NCI-H774 (cell line): ENCODE results near the gene DUXA.
"Not testable (repeated sequence)": the region's sequence is repeated elsewhere in the genome, so short reads cannot be mapped to it uniquely, and the experiment has no call there.

Source experiments
- DNase-seq: peaks from one replicate; lab custom pipeline; 2025; lab: John Stamatoyannopoulos, UW

DUXA gene

DNA sequence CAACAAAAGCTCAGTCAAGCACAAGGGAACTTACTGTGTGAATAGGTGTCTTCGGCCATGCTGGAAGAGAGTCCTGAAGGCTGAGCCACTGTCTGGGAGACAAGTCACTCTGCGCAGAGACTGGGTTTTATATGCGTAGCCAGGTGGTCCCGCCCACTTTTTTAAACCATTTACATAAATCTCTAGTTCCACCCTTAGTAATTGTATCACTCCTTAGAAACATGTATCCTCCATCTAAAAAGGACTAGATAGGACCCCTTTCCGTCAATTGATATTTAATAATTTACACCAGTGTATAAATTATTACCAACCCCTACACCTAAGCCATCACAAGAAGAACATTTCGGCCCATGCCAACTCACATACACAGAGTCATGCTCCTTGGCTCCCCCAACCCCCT, at the start of gene DUXA:
Gene DUXA (minus strand): TSS at position 101 of the 400 bp plus-strand sequence. CDS start 42 bp downstream, at position 59.
- no peak for DNase-seq

DNA sequence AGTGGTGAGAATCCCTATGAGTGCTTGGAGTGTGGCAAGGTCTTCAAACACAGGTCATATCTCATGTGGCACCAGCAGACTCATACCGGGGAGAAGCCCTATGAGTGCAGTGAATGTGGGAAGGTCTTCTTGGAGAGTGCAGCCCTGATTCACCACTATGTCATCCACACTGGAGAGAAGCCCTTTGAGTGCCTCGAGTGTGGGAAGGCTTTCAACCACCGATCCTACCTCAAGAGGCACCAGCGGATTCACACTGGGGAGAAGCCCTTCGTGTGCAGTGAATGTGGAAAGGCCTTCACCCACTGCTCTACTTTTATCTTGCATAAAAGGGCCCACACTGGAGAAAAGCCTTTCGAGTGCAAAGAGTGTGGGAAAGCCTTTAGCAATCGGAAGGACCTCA, 44.8 kb upstream of the DUXA start:
- no peak for DNase-seq

DNA sequence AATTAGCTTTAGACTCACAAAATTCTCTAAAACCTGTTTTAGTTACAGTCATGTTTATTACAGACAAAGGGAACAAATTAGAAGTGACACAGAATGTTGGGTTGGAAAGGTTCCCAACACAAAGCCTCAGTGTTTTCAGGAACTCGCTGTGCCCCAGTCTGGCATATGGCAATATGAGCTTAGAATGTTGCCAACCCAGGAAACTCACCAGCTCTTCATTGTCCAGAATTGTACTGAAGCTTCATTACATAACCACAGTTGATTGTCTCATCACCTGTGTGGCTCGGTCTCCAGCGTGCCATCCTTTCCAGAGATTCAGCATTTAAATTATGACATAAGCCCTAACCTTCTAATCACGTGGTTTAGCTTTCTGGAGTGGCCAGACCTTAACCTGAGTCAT, 43.1 kb upstream of the DUXA start:
- no peak for DNase-seq

- no peak for DNase-seq
These were observed 34.9 kb upstream of the DUXA start for GRCh38 chr19:57202160-57202559.

GRCh38 chr19:57197874-57198273, 30.6 kb upstream of the DUXA start:
- not testable (repeated sequence) for DNase-seq

DNA sequence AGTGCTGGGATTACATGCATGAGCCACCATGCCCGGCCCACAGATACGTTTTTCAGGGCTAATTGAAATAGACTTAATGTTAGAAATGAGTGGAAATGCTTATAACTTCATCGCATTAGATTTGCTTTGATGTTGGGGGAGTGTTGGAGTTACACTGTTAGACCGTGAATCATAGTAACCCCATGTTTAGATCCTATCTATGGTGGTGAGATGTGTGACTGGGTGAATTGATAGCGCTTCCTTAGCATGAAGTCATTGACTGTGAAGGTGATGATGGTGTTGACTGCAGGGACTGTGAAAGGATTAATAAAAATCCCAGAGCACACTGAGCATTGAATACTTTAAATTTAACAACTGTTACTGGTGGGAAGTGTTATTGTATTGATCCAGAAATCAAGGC, 25.7 kb upstream of the DUXA start:
- DNase-seq = no peak

DNA sequence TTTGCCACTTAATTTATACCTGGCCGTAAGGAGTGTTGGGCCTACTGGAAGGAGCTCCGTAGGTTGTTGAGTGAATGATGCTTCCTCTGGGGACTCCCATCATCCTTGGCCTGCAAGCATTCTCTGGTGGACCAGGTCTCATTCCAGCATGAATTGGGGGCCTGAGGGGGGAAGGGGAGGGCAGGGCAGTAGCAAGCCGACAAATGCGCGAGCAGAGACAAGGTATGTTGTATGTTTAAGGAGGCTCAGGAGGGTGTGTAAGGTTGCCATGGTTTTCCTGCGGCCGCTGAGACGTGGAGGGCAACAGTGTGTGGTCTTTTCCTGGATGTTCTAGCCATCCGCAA, 24.8 kb upstream of the DUXA start:
- DNase-seq = no peak

DNA sequence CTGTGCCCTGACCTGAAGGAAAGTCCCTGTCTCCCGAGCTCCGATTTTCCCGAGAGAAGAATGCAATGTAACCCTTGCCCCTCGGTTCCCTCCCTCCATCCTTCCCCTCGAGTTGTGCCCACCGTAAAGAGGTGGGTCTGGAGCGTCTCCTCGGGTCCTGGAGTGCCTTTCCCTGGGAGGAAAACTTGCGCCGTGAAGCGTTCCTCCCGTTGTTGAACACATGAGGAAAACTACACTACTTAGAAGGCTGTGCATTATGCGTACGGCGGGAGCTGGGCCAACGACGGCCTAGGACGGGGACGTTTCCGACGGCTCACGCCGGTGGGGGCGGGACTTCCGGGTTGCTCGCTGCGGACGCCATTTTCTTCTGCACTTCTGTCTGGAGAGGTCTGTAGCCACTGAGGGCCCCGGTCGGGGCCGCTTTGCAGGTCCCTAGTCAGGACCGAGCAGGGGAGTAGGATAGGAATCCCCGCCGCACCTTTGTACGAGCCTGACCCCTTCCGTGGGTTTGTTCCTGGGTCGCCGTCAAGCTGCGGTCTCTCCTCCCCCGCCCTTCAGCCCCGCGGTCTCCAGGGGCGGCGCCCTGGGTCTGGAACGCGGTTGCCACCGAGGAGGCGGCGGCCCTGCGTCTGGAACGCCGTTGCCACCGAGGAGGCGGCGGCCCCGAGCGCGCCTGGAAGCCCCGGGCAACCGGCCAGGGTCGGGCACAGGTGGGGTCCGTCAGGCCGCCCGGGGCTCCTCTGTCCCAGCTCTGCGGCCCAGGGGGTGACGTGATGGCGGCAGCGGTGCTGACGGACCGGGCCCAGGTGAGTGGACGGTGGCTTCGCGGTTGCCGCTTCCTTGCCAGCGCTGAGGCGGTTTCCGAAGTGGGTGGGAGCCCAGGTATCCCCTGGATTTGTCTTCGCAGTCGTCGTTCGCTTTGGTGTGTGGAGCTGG, 24.1 kb upstream of the DUXA start, which contains the start of gene ZNF264:
Gene ZNF264 (plus strand): TSS at position 360 of the 936 bp plus-strand sequence. CDS start 414 bp downstream, at position 774.
- DNase-seq = peak; percentile 80

GRCh38 chr19:57190301-57190700, 23.0 kb upstream of the DUXA start:
- DNase-seq = no peak

DNA sequence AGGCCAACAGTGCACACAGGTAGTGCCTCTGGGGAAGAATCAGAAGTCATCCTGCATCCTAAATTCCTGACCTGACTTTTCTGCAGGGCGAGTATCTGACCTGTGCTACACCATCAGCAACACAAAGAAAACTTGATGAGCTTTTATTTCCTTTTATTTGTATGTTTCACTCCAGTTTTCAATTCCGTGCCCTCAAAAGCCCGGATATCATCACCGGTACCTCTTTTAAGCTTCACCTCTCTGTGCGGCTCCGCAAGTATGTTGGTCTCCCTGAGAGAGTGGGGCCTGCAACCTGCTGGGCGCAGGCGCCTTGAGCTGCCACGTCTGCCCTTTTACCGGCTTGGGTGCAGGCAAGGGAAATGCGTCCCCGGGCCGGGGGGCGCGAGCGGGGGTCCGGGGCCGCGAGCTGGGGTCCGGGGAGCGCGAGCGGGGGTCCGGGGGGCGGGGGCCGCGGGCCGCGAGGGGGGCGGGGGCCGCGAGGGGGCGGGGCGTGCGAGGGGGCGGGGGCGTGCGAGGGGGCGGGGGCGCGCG, 4.3 kb upstream of the DUXA start:
- peak; percentile 5 for DNase-seq

- DNase-seq = no peak
These were observed 1.4 kb downstream of the DUXA start for GRCh38 chr19:57165846-57166245.

- no peak for DNase-seq
These were observed 5.2 kb downstream of the DUXA start for GRCh38 chr19:57161985-57162539.

DNA sequence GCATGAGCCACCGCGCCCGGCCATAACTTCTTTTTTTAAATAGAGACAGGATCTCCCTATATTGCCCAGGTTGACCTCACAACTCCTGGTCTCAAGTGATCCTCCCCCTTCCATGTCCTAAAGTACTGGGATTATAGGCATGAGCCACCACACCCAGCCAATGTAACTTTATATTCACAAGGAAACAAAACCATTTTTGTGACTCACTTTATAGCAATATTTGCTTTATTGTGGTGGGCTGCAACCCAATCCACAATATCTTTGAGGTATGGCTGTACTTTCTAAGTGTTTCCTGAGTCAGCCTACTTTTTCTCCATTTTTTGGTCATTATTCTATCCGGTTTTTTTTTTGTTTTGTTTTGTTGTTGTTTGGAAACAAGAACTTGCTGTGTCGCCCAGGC, 14.4 kb downstream of the DUXA start:
- no peak for DNase-seq

DNA sequence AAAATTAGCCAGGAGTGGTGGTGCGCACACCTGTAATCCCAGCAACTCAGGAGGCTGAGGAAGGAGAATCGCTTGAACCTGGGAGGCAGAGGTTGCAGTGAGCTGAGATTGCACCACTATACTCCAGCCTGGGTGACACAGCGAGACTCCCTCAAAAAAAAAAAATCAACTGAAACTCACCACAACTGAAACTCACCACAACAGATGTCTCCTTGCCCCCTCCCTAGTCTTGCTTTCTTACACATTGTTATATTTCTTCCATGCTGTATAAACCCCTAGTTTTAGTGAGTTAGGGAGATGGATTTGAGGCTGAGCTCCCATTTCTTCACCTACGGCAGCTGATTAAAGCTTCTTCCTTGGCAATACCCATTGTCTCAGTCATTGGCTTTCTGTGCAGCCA, 25.6 kb downstream of the DUXA start:
- no peak for DNase-seq

GRCh38 chr19:57135797-57136196, 31.5 kb downstream of the DUXA start:
- DNase-seq = no peak

DNA sequence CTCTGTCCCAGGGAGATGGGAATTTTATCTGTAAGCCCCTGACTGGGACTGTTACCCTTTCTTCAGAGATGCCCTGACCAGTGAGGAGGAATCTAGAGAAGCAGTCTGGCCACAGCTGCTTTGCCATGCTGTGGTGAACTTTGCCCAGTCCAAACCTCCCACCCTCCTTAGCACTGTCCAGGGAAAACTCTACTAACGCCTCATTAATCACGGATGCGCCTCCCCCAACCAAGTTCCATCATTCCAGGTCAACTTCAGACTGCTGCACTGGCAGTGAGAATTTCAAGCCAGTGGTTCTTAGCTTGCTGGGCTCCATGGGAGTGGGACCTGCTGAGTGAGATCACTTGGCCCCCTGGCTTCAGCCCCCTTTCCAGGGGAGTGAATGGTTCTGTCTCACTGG, 39.9 kb downstream of the DUXA start:
- DNase-seq = not testable (repeated sequence)

GRCh38 chr19:57123882-57124281, 43.4 kb downstream of the DUXA start:
- DNase-seq = no peak

DNA sequence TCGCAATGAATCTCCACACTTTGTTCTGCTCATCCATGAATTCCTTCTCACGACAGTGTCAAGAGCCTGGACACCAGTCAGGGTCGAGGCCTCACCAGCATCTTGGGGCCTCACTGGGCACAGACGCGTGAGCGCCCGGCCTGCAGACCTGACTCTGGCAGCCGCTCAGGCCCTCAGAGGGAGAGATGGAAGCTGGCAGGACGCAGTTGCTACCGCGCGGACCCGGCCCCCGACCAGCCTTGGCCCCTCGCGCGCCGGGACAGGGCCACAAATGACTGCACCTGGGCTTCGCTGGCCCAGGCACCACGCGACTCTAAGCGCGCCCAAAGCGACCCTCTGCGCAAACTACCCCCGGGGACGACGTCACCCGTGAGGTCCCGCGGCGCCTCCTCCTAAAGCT, 48.4 kb downstream of the DUXA start:
- no peak for DNase-seq

- not testable (repeated sequence) for DNase-seq
These were observed 53.8 kb downstream of the DUXA start for GRCh38 chr19:57113501-57113900.

DNA sequence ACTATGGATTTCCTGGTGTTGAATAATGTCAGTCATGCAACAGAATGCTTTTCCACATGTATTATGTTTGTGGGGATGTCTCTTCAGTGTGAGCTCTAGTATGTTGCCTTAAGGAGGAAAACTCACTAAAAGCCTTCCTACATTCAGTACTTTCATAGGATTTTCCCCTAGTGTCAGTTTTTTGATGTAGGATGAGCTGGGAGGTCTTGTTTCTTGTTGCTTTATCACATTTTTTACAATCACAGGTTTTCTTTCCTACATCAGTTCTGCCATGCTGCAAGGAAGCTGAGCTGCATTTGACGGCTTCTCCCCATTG, 56.0 kb downstream of the DUXA start:
- no peak for DNase-seq

- DNase-seq = no peak
These were observed 56.5 kb downstream of the DUXA start for GRCh38 chr19:57110592-57111328.

- no peak for DNase-seq
These were observed 60.5 kb downstream of the DUXA start for GRCh38 chr19:57106722-57107235.
